GM23338 (cell line): ENCODE results near the gene NAT8L. TPM values are rescaled to one million over a fixed set of nuclear protein-coding genes. Genes with fewer than 3 reads are reported as not detected.

ENCODE experiments used
- ATAC-seq: fragments of 200-7000 bp; cut with Tn5 transposase; 3 replicates; pipeline ENCODE4 v1.9.1; 2020
- DNase-seq: peaks from one replicate; pipeline ENCODE4 v3.0.0-alpha.2; 2015; ENCODE audit warnings: low spot score
- H2AFZ ChIP-seq: fragments of 200-600 bp; sonication (generic); 2 replicates; pipeline ENCODE4 v1.8.0; 2016; ENCODE audit warnings: antibody characterized with exemption, mild to moderate bottlenecking, moderate library complexity
- H3F3A ChIP-seq: fragments of 200-600 bp; sonication (generic); replicated peaks from 2 replicates; pipeline ENCODE4 v1.8.0; 2017; ENCODE audit warnings: antibody characterized with exemption, mixed run types, low read depth
- H3K27ac ChIP-seq: fragments of 200-600 bp; sonication (generic); 2 replicates; pipeline ENCODE4 v1.6.1; 2016; ENCODE audit warnings: low read depth
- H3K27me3 ChIP-seq: fragments of 200-600 bp; sonication (generic); 2 replicates; pipeline ENCODE4 v1.8.0; 2016; ENCODE audit warnings: mild to moderate bottlenecking, mixed run types, moderate library complexity; ENCODE audit not compliant: insufficient read depth
- H3K36me3 ChIP-seq: fragments of 200-600 bp; sonication (generic); 2 replicates; pipeline ENCODE4 v1.8.0; 2016; ENCODE audit warnings: mild to moderate bottlenecking; ENCODE audit not compliant: insufficient read depth
- H3K4me1 ChIP-seq: fragments of 200-600 bp; sonication (generic); 2 replicates; pipeline ENCODE4 v1.8.0; 2016; ENCODE audit warnings: mild to moderate bottlenecking, moderate library complexity; ENCODE audit not compliant: insufficient read depth
- H3K4me2 ChIP-seq: fragments of 200-600 bp; sonication (generic); 2 replicates; pipeline ENCODE4 v1.7.1; 2017; ENCODE audit warnings: mixed run types
- H3K4me3 ChIP-seq: fragments of 200-600 bp; sonication (generic); 2 replicates; pipeline ENCODE4 v1.6.1; 2016; ENCODE audit warnings: mixed run types
- H3K79me2 ChIP-seq: fragments of 200-600 bp; sonication (generic); replicated peaks from 2 replicates; pipeline ENCODE4 v1.8.0; 2017; ENCODE audit warnings: mild to moderate bottlenecking; ENCODE audit not compliant: insufficient read depth
- H3K9me2 ChIP-seq: fragments of 200-600 bp; sonication (generic); 2 replicates; pipeline ENCODE4 v1.8.0; 2017; ENCODE audit not compliant: insufficient read depth
- H4K20me1 ChIP-seq: fragments of 200-600 bp; sonication (generic); replicated peaks from 2 replicates; pipeline ENCODE4 v1.8.0; 2017; ENCODE audit warnings: mild to moderate bottlenecking; ENCODE audit not compliant: insufficient read depth
- H3K27ac Mint-ChIP-seq: 2 replicates; pipeline ENCODE4 v1.8.0; 2020; ENCODE audit warnings: inconsistent platforms, mild to moderate bottlenecking, moderate library complexity, mixed read lengths
- H3K27me3 Mint-ChIP-seq: 3 replicates; pipeline ENCODE4 v1.8.0; 2022; ENCODE audit warnings: low read depth, mild to moderate bottlenecking, moderate library complexity, mixed read lengths, inconsistent platforms; ENCODE audit not compliant: insufficient read depth, poor library complexity
- H3K36me3 Mint-ChIP-seq: 3 replicates; pipeline ENCODE4 v1.8.0; 2021; ENCODE audit warnings: low read depth, mild to moderate bottlenecking, inconsistent platforms, moderate library complexity, mixed read lengths
- H3K4me1 Mint-ChIP-seq: 3 replicates; pipeline ENCODE4 v1.8.0; 2020; ENCODE audit warnings: mild to moderate bottlenecking, inconsistent platforms, mixed read lengths
- H3K4me3 Mint-ChIP-seq: 3 replicates; pipeline ENCODE4 v1.8.0; 2021; ENCODE audit warnings: moderate library complexity, mild to moderate bottlenecking, inconsistent platforms, mixed read lengths
- H3K9me3 Mint-ChIP-seq: 3 replicates; pipeline ENCODE4 v1.8.0; 2020; ENCODE audit warnings: moderate library complexity, mild to moderate bottlenecking, inconsistent platforms, mixed read lengths
- CTCF ChIP-seq, 2 experiments: fragments of 200-600 bp in 1 of 2; sonication (generic) in 1 of 2; conservative IDR thresholded peaks; 2 replicates each; pipeline versions ENCODE4 v1.5.1 to v1.6.1; 2016 to 2017; ENCODE audit warnings: antibody characterized with exemption in 2 of 2, low read depth in 2 of 2, mild to moderate bottlenecking in 2 of 2, moderate library complexity in 1 of 2
- EZH2phosphoT487 ChIP-seq: fragments of 200-600 bp; sonication (generic); IDR thresholded peaks from one replicate; pipeline ENCODE4 v1.8.1; 2018; ENCODE audit warnings: antibody characterized with exemption; ENCODE audit not compliant: unreplicated experiment
- POLR2AphosphoS5 ChIP-seq: IDR thresholded peaks from 2 replicates; pipeline ENCODE4 v1.6.1; 2016; ENCODE audit warnings: antibody characterized with exemption, low read depth
- REST ChIP-seq: IDR thresholded peaks from one replicate; pipeline ENCODE4 v1.6.1; 2018; ENCODE audit warnings: antibody characterized with exemption; ENCODE audit not compliant: unreplicated experiment
- ZNF114 ChIP-seq: fragments of 250-450 bp; sonication (Bioruptor Pico); IDR thresholded peaks from 2 replicates; pipeline ENCODE4 v1.5.0; 2020; ENCODE audit warnings: mild to moderate bottlenecking, moderate library complexity
- ZNF331 ChIP-seq: fragments of 250-450 bp; sonication (Bioruptor Pico); IDR thresholded peaks from 2 replicates; pipeline ENCODE4 v1.5.0; 2020; ENCODE audit warnings: low read depth, mild to moderate bottlenecking, moderate library complexity
- polyA plus RNA-seq: library from polyadenylated mRNA; unstranded; fragments of >200 nt; fragmentation: Nextera tagmentation; extraction: Ambion mirVana; gene quantifications from 2 replicates; pipeline ENCODE4 v1.2.1, GENCODE V29; 2016
- total RNA-seq: library from RNA; depleted of rRNA; stranded (reverse); fragments of >200 nt; shearing (Covaris generic); gene quantifications from 2 replicates; pipeline ENCODE4 v1.2.3, GENCODE V29; 2014

The NAT8L gene
- total and polyA plus RNA-seq, 2 experiments from 2014 or later = 1.6 to 9.7 TPM

GRCh38 chr4:2071252-2071911 is 12.3 kb downstream of the NAT8L start:
- no peak overlapping the region for H2AFZ ChIP-seq
- Mint-ChIP-seq H3K9me3 (no peaks in the 10 kb centered on the region), H3K4me1 (peaks cover 18% of the 10 kb centered on the region), H3K36me3 (no peaks in the 10 kb centered on the region; the same call in 2 of the 3 replicates), H3K27me3 (peaks cover 11% of the 10 kb centered on the region), H3K4me3 (peak overlapping the region; percentile 29; the same call in 1 of the 3 replicates), H3K27ac (no peak overlapping the region)
- peaks cover 6% of the 10 kb centered on the region; the same call in 1 of the 2 replicates for H3F3A ChIP-seq
- no peak for DNase-seq
- no peaks in the 10 kb centered on the region for H3K79me2 ChIP-seq
- H3K4me3 ChIP-seq = no peak overlapping the region
- no peak overlapping the region for H3K27ac ChIP-seq
- H4K20me1 ChIP-seq = no peaks in the 10 kb centered on the region
- H3K27me3 ChIP-seq = no peaks in the 10 kb centered on the region
- no peaks in the 10 kb centered on the region for H3K9me2 ChIP-seq
- ATAC-seq = peak; percentile 5
- no peak for TF ChIP-seq ZNF114 (CRISPR knock-in tag)
- TF ChIP-seq CTCF (conservative IDR thresholded peaks at IDR 0.05; ENCODE audit: low read depth in 2 of 2) = no peak
- no peak for TF ChIP-seq POLR2AphosphoS5
- TF ChIP-seq REST = no peak
- TF ChIP-seq ZNF331 (CRISPR knock-in tag) = no peak
- no peaks in the 10 kb centered on the region for H3K4me1 ChIP-seq
- H3K4me2 ChIP-seq = no peak overlapping the region
- no peaks in the 10 kb centered on the region for H3K36me3 ChIP-seq

GRCh38 chr4:2071912-2072867 is 13.1 kb downstream of the NAT8L start:
- ATAC-seq (peak; percentile 20), DNase-seq (no peak)
- Histone ChIP-seq H3K4me3 (no peak overlapping the region), H3K36me3 (no peaks in the 10 kb centered on the region), H3F3A (peaks cover 6% of the 10 kb centered on the region; the same call in 1 of the 2 replicates), H3K4me1 (no peaks in the 10 kb centered on the region), H3K79me2 (no peaks in the 10 kb centered on the region), H3K27ac (no peak overlapping the region), H3K4me2 (no peak overlapping the region), H4K20me1 (no peaks in the 10 kb centered on the region), H3K9me2 (no peaks in the 10 kb centered on the region), H3K27me3 (no peaks in the 10 kb centered on the region), H2AFZ (no peak overlapping the region)
- H3K9me3 Mint-ChIP-seq = no peaks in the 10 kb centered on the region
- TF ChIP-seq EZH2phosphoT487 (no peak), ZNF331 (CRISPR knock-in tag) (no peak)
- no peak overlapping the region for H3K4me3 Mint-ChIP-seq
- H3K27ac Mint-ChIP-seq = no peak overlapping the region
- peaks cover 18% of the 10 kb centered on the region for H3K4me1 Mint-ChIP-seq
- H3K27me3 Mint-ChIP-seq = peaks cover 8% of the 10 kb centered on the region
- no peaks in the 10 kb centered on the region; the same call in 2 of the 3 replicates for H3K36me3 Mint-ChIP-seq
